GM19023 (cell line): ENCODE measurements around the gene SPATA21.
A peak's percentile ranks its signal among the peaks of the same experiment; 100 is the strongest.

Experiments
- ATAC-seq: cut with Tn5 transposase; IDR thresholded peaks from one replicate; pipeline ENCODE4 v1.9.1; 2021; ENCODE audit warnings: mild to moderate bottlenecking, moderate library complexity; ENCODE audit not compliant: unreplicated experiment

SPATA21 gene

GRCh38 chr1:16422041-16422440 lies 15.2 kb downstream of the SPATA21 start:
- ATAC-seq, result no peak

DNA sequence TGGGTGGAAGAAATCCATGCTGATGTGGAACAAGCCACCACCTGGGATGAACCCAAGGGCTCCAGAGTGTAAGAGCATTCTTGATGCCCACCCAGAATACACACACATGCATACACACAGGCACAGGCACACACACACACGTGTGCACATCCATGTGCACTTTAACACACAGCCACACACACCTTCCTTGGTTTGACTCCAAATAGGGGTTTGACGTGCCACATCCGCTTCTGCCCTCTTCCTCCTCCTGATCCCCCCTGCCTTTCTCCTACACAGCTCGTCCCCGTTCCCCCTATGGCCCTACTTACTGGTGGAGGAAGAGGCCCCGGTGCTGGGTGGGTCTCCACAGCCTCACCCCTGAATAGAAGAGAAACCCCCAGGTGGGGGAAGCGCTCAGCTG lies 16.0 kb downstream of the SPATA21 start:
- no peak for ATAC-seq

- peak; percentile 84 for ATAC-seq
These were observed 16.7 kb downstream of the SPATA21 start for GRCh38 chr1:16420424-16421118.

GRCh38 chr1:16418823-16419425 lies 18.3 kb downstream of the SPATA21 start:
- ATAC-seq, result no peak

GRCh38 chr1:16413191-16413590 lies 24.0 kb downstream of the SPATA21 start:
- no peak for ATAC-seq

DNA sequence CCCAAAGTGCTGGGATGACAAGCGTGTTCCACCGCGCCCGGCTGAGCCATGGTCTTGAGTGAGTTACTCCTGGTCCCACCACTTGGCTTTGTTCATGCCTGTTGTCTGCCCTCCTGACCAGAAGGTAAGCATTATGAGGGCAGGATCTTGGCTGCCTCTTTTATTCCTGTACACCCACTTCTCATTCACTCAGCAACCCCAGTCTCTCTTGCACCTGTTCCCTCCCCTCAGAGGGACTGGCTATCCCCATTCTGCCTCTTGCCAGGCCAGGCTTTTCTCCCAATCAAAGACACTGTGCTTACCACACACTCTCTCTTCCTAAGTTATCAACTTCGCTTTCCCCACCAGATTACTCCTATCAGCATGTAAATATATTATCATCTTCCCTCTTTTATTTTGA lies 26.4 kb downstream of the SPATA21 start:
- no peak for ATAC-seq

DNA sequence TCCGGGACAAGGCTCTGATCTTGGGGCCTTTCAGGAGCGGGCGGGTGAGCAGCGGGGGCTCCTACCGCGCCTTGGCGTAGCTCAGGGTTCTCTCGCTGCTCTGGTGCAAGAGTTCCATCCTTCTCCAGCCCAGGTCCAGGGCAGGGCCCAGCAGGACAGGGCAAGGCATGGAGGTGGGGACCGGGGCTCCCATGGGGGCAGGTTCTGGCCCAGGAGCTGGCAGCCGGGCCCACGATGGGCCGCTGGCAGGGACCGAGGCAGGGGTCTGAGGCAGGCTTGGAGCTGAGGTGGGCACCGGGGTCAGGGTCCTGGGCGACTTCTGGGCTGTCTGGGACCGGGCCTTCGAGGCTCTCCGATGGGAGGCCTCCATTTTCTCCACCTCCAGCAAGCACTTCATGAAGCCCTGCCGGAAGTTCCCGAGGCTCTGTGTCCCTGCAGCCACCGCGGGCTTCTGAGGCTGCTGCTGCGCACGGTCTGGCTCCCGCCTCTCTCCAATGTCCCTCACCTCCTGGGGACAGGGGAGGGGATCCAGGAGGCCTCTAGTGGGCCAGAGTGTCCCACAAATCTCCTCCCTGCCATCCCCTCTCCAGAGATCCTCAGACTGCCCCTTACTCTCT lies 27.6 kb downstream of the SPATA21 start:
- ATAC-seq, result no peak

GRCh38 chr1:16406868-16407267 lies 30.4 kb downstream of the SPATA21 start:
- no peak for ATAC-seq

DNA sequence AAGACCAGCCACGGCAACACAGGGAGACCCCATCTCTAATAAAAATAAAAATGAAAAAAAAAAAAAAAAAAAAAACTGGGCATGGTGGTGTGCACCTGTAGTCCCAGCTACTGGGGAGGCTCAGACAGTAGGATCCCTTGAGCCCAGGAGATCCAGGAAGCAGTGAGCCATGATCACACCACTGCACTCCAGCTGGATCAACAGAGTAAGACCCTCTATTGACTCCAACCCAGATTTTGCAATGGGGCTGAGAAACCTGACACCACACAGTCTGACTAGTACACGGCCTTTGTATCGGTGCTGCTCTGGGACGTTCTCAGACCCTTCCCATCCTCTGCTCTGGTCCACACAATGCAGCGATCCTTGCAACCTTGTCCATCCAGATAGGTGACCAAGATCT lies 31.8 kb downstream of the SPATA21 start:
- no peak for ATAC-seq

GRCh38 chr1:16402742-16403141 lies 34.5 kb downstream of the SPATA21 start:
- ATAC-seq, result no peak

- ATAC-seq, result no peak
These were observed 38.8 kb downstream of the SPATA21 start for GRCh38 chr1:16398371-16398953.

GRCh38 chr1:16397120-16397519 lies 40.1 kb downstream of the SPATA21 start:
- ATAC-seq, result no peak

DNA sequence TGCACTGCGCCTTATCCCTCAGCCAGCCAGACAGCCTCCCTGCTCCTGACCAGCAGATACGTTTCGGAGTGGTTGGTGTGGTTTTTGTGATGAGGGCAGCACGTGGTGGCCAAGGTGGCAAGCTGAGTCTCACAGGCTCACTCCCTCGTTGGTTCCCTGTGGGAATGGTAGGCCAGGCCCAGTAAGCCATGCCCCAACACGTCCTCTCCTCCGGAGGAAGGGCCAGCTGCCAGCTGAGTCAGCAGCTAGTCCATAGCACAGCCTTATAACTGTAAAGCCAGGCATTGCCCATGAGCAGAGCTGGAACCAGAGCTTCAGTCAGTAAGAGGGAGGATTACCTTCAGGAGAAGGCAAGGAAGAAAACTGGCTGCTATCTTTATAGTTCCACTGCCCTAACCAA lies 40.6 kb downstream of the SPATA21 start:
- ATAC-seq, result no peak

DNA sequence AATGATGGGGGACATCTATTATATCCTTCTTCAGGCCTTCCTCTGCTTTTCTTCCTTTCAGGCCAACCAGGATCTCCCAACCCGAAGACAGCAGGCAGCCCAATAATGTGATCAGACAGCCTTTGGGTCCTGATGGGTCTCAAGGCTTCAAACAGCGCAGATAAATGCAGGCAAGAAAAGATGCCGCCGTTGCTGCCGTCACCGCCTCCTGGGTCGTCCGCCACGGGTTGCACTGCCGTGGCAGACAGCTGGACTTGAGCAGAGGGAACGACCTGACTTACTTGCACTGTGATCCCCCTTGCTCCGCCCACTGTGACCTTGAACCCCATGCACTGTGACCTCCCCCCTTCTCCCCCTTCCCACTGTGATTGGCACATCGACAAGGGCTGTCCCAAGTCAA lies 42.2 kb downstream of the SPATA21 start:
- no peak for ATAC-seq

GRCh38 chr1:16393570-16394521 lies 43.4 kb downstream of the SPATA21 start:
- no peak for ATAC-seq

DNA sequence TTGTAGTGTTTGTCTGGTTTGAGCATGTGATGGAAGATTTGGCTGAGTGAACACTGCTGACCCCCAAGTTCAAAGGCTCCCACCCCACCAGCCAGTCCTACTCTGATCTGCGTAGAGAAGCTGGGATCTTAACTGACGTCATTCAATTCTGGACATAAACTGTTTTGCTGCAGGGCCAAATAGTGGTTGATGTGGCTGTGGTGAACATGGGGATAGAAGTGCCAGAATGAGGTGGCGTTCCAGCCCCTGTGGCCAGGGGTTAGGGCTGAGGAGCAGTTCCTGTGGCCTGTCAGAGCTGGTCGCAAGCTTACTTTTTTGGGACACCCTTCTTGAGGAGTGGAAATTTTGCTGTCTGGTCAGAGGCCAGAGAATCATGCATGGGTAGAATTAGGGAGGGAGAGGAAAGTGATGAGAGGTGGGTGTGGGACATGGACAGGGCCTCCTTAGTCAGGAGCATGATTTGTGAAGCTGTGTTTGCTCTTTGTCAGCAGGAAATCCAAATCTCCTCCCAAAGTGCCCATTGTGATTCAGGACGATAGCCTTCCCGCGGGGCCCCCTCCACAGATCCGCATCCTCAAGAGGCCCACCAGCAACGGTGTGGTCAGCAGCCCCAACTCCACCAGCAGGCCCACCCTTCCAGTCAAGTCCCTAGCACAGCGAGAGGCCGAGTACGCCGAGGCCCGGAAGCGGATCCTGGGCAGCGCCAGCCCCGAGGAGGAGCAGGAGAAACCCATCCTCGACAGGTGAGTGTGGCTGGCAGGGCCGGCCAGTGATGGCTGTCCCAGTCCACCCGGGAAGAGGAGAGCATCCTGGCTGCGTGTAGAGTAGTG lies 44.3 kb downstream of the SPATA21 start:
- ATAC-seq, result no peak

DNA sequence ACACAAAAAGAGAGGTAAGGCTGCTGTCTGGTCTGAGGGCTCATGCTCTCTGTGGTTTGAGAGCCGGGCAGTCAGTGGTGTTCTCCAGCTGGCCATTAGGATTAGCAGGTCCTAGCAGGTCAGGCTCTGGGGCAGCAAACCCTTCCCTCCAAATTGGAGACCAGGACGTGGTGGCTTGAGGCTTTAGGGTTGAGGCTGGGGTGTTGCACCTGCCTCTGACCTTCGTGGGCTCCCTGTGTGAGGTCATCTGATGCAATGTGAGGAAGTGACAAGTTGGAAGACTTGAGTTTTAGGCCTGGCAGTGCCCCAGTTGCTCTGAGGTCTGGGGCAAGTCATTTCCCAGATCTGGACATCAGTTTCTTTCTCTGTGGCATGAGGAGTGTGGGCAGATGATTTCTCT lies 45.8 kb downstream of the SPATA21 start:
- ATAC-seq, result no peak

DNA sequence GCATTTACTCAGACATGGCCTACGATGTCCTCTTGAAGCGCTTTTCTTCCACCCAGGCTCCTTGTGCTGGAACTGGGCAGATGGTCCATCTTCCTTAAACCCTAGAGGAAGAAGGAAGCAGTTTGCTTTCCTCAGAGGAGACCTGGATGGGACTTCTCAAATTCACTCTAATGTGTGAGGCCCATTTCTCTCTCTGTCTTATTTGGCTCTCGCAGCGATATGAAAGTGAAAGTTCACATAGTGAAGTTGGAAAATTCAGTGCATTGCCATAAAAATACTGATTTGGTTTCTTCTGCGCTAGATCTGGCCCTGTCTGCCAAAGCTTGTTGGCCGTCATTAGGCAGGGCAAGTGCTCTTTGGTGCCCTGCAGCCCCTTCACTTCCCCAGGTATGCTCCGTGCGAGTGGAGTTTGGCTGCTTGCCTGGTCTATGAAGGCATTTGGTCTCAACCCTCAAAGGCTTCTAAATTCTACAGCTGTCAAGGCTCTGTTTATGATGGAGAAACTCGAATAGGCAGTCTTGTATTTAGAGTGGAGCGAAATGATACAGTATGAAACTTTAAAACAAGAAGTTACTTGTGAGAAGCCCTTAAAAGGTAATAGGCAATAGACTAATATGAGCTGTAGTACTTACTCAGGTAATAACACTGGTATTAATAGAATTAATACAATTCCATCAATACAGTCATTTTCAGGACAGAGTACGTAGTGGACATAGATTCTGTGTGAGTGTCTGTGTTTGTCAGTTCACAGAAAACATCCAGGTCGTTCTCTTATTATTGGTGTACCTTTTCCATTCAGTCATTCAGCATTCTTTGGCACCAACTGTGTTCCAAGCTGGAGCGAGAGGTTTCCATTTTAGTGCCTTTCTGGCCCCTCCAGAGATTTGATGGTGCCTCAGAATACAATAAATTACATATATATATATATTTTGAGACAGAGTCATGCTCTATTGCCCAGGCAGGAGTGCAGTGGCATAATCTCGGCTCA lies 49.7 kb downstream of the SPATA21 start:
- no peak for ATAC-seq
